Stomach (tissue), 9 donors: ENCODE measurements around the gene FBXO2. TPM values are rescaled to one million over a fixed set of nuclear protein-coding genes. Genes with fewer than 3 reads are reported as not detected.

Experiments
- DNase-seq, 2 donors: peaks; one replicate each; pipeline versions ENCODE4 v3.0.0 to v3.0.0-alpha.2; 2013 to 2019
- H3K27ac ChIP-seq, 5 donors: fragments of 200-600 bp in 4 of 5; sonication (generic) in 4 of 5; one replicate each; pipeline ENCODE4 v1.5.1; 2013 to 2019; ENCODE audit warnings: mild to moderate bottlenecking in 1 of 5, moderate library complexity in 1 of 5
- H3K27me3 ChIP-seq, 3 donors: fragments of 200-600 bp; sonication (generic); one replicate each; pipeline ENCODE4 v1.5.1; 2017 to 2019; ENCODE audit warnings: mixed run types in 1 of 3
- H3K36me3 ChIP-seq, 4 donors: fragments of 200-600 bp; sonication (generic); 1 replicate in 3 of 4; 2 replicates in 1 of 4; pipeline ENCODE4 v1.5.1; 2016 to 2019
- H3K4me1 ChIP-seq, 4 donors: fragments of 200-600 bp; sonication (generic); one replicate each; pipeline ENCODE4 v1.5.1; 2016 to 2019
- H3K4me3 ChIP-seq, 4 donors: fragments of 200-600 bp; sonication (generic) in 3 of 4; one replicate each; pipeline ENCODE4 v1.5.1; 2016 to 2019; ENCODE audit warnings: mild to moderate bottlenecking in 1 of 4
- H3K9me3 ChIP-seq, 4 donors: fragments of 200-600 bp; sonication (generic); one replicate each; pipeline ENCODE4 v1.5.1; 2016 to 2019
- CTCF ChIP-seq, 7 experiments: fragments of 450-650 bp in 4 of 7; fragments of 200-600 bp in 3 of 7; sonication (generic) in 3 of 7; IDR thresholded peaks; one replicate each; pipeline ENCODE4 v1.5.1; 2016 to 2019; ENCODE audit warnings: antibody characterized with exemption in 7 of 7, control low read depth in 2 of 7, mild to moderate bottlenecking in 1 of 7
- EP300 ChIP-seq: sonication (generic); formaldehyde crosslinking; IDR thresholded peaks from one replicate; pipeline ENCODE4 v1.6.1; 2017; ENCODE audit warnings: antibody characterized with exemption
- POLR2A ChIP-seq, 4 donors: fragments of 450-650 bp; IDR thresholded peaks; one replicate each; pipeline ENCODE4 v1.6.1; 2016; ENCODE audit warnings: antibody characterized with exemption in 4 of 4, control low read depth in 2 of 4, mild to moderate bottlenecking in 1 of 4, moderate library complexity in 1 of 4
- POLR2AphosphoS5 ChIP-seq, 3 donors: sonication (generic); formaldehyde crosslinking; IDR thresholded peaks; one replicate each; pipeline ENCODE4 v1.6.1; 2016; ENCODE audit warnings: antibody characterized with exemption in 3 of 3
- WGBS, 5 donors: extraction: QIAGEN DNeasy Blood & Tissue Kit in 3 of 5; methylation state at CpG; one replicate each; pipeline versions ENCODE4 v1.1.5 to v1.1.7; 2013 to 2018; 5-methylcytosine and 5-hydroxymethylcytosine counted together
- intact Hi-C: fragments of 100-400 bp; cut with DNase I; formaldehyde crosslinking; loops from one replicate; pipeline ENCODE4 v1.15.1; 2023; ENCODE audit warnings: low total_unique reads
- polyA plus RNA-seq, 3 donors: library from polyadenylated mRNA; stranded (reverse); fragments of 200-250 nt; gene quantifications; one replicate each; pipeline ENCODE4 v1.2.3, GENCODE V29; 2013
- total RNA-seq, 5 donors: library from RNA; depleted of rRNA; stranded (reverse); fragments of >200 nt; gene quantifications; one replicate each; pipeline versions ENCODE4 v1.1.0 to v1.2.3, GENCODE V29; 2014 to 2016
- donor health status: healthy with polysubstance abuse.
- donor health status: Bipolar disorder and iron deficiency.
- donor health status: healthy.

The FBXO2 gene
- total and polyA plus RNA-seq, 8 donors, result 2.5 to 16.7 (median 9.0) TPM; not detected in 2

GRCh38 chr1:11641776-11642305, 12.4 kb downstream of the FBXO2 start:
- Histone ChIP-seq H3K27ac (no peak overlapping the region), H3K36me3 (no peaks in the 10 kb centered on the region), H3K9me3 (no peaks in the 10 kb centered on the region), H3K27me3 (peaks cover 0 to 62% (median 0%) of the 10 kb centered on the region in 3 donors), H3K4me3 (no peak overlapping the region), H3K4me1 (no peaks in the 10 kb centered on the region)
- 48 to 55% (median 53%) methylated on average over 5 of the region's 5 CpGs for WGBS, 5 donors
- intact Hi-C loops, result loop anchor here (5.0 kb wide), 1 partner anchor 400 kb away; no protein-coding TSS in a partner anchor
- TF ChIP-seq POLR2AphosphoS5 (IDR thresholded peaks at IDR 0.05) (no peak), POLR2A (IDR thresholded peaks at IDR 0.05) (no peak), EP300 (no peak), CTCF (IDR thresholded peaks at IDR 0.05) (no peak)
- no peak for DNase-seq

GRCh38 chr1:11640944-11641343, 13.3 kb downstream of the FBXO2 start:
- Histone ChIP-seq H3K9me3 (no peaks in the 10 kb centered on the region), H3K4me3 (no peak overlapping the region), H3K27me3 (peaks cover 0 to 62% (median 0%) of the 10 kb centered on the region in 3 donors), H3K4me1 (no peaks in the 10 kb centered on the region), H3K36me3 (no peaks in the 10 kb centered on the region), H3K27ac (no peak overlapping the region)
- TF ChIP-seq CTCF (IDR thresholded peaks at IDR 0.05) (no peak), EP300 (no peak), POLR2A (IDR thresholded peaks at IDR 0.05) (no peak), POLR2AphosphoS5 (IDR thresholded peaks at IDR 0.05) (no peak)
- intact Hi-C loops, result loop anchor here (5.0 kb wide), 1 partner anchor 399 kb away; no protein-coding TSS in a partner anchor
- 61 to 76% (median 66%) methylated on average over 6 of the region's 6 CpGs for WGBS, 5 donors
- DNase-seq, result no peak

- no peaks in the 10 kb centered on the region for H3K36me3 ChIP-seq
- 60 to 72% (median 66%) methylated on average over 6 to 7 of the region's 7 CpGs for WGBS, 5 donors
- H3K27ac ChIP-seq, result no peak overlapping the region
- no peak overlapping the region for H3K4me3 ChIP-seq
- H3K4me1 ChIP-seq, result no peaks in the 10 kb centered on the region
- TF ChIP-seq POLR2A (IDR thresholded peaks at IDR 0.05), result no peak
- no peak for TF ChIP-seq POLR2AphosphoS5 (IDR thresholded peaks at IDR 0.05)
- TF ChIP-seq EP300, result no peak
- no peak for TF ChIP-seq CTCF (IDR thresholded peaks at IDR 0.05)
- no peak for DNase-seq
- peaks cover 0 to 71% (median 0%) of the 10 kb centered on the region in 3 donors for H3K27me3 ChIP-seq
- intact Hi-C loops, result loop anchor here (5.0 kb wide), 1 partner anchor 398 kb away; no protein-coding TSS in a partner anchor
- H3K9me3 ChIP-seq, result no peaks in the 10 kb centered on the region
Observed at GRCh38 chr1:11640101-11640500, 14.1 kb downstream of the FBXO2 start.

GRCh38 chr1:11639372-11639771, 14.9 kb downstream of the FBXO2 start:
- Histone ChIP-seq H3K27me3 (peaks cover 0 to 78% (median 0%) of the 10 kb centered on the region in 3 donors), H3K9me3 (no peaks in the 10 kb centered on the region), H3K4me3 (no peak overlapping the region), H3K27ac (no peak overlapping the region), H3K4me1 (no peaks in the 10 kb centered on the region), H3K36me3 (no peaks in the 10 kb centered on the region)
- TF ChIP-seq CTCF (IDR thresholded peaks at IDR 0.05) (no peak), POLR2AphosphoS5 (IDR thresholded peaks at IDR 0.05) (no peak), EP300 (no peak), POLR2A (IDR thresholded peaks at IDR 0.05) (no peak)
- intact Hi-C loops, result loop anchor here (10.0 kb wide), 1 partner anchor 295 kb away; no protein-coding TSS in a partner anchor
- no peak for DNase-seq
- WGBS, 5 donors, result 79 to 87% (median 84%) methylated on average over 4 of the region's 4 CpGs
